GM18858 (cell line): ENCODE measurements around the gene NOX5.

Experiments
- ATAC-seq: cut with Tn5 transposase; IDR thresholded peaks from one replicate; pipeline ENCODE4 v1.9.1; 2021; ENCODE audit not compliant: unreplicated experiment

The NOX5 gene

GRCh38 chr15:69078638-69079037, 64.1 kb downstream of the NOX5 start:
- ATAC-seq = no peak

GRCh38 chr15:69080295-69081248, 66.1 kb downstream of the NOX5 start:
- no peak for ATAC-seq

GRCh38 chr15:69081310-69082004, 67.0 kb downstream of the NOX5 start:
- no peak for ATAC-seq

GRCh38 chr15:69082021-69082502, 67.6 kb downstream of the NOX5 start:
- ATAC-seq = no peak

- no peak for ATAC-seq
Observed at GRCh38 chr15:69082554-69082953, 68.1 kb downstream of the NOX5 start.

- no peak for ATAC-seq
Observed at GRCh38 chr15:69084404-69085030, 70.0 kb downstream of the NOX5 start.

GRCh38 chr15:69085325-69086081, 71.0 kb downstream of the NOX5 start:
- ATAC-seq = no peak

GRCh38 chr15:69086427-69087204, 72.1 kb downstream of the NOX5 start:
- no peak for ATAC-seq

- no peak for ATAC-seq
Observed at GRCh38 chr15:69087366-69087976, 73.0 kb downstream of the NOX5 start.

GRCh38 chr15:69088300-69088965, 73.9 kb downstream of the NOX5 start:
- no peak for ATAC-seq

GRCh38 chr15:69089258-69089657, 74.8 kb downstream of the NOX5 start:
- ATAC-seq = no peak

- no peak for ATAC-seq
Observed at GRCh38 chr15:69090197-69090948, 75.9 kb downstream of the NOX5 start.

- no peak for ATAC-seq
Observed at GRCh38 chr15:69091654-69092053, 77.2 kb downstream of the NOX5 start.

- ATAC-seq = no peak
Observed at GRCh38 chr15:69092159-69092558, 77.7 kb downstream of the NOX5 start.

GRCh38 chr15:69093127-69093526, 78.6 kb downstream of the NOX5 start:
- ATAC-seq = no peak

GRCh38 chr15:69093614-69094013, 79.1 kb downstream of the NOX5 start:
- ATAC-seq = no peak

GRCh38 chr15:69094124-69094921, 79.8 kb downstream of the NOX5 start:
- no peak for ATAC-seq

GRCh38 chr15:69095274-69095673, 80.8 kb downstream of the NOX5 start:
- ATAC-seq = no peak
